DMS114 treated with DMSO at 0.1 percent for 48 hours (cell line): ENCODE data around the gene PASK.

Experiments
- DNase-seq: peaks from one replicate; lab custom pipeline; 2025; ENCODE audit not compliant: unreplicated experiment; lab: John Stamatoyannopoulos, UW

Gene PASK

GRCh38 chr2:241149675-241149924, 328 bp upstream of the PASK start:
- no peak for DNase-seq

GRCh38 chr2:241148239-241148638, 1.0 kb downstream of the PASK start:
- DNase-seq: no peak

GRCh38 chr2:241147336-241147735, 1.9 kb downstream of the PASK start:
- no peak for DNase-seq

GRCh38 chr2:241146286-241146685, 3.0 kb downstream of the PASK start:
- DNase-seq: no peak

GRCh38 chr2:241142593-241142992, 6.7 kb downstream of the PASK start:
- no peak for DNase-seq

GRCh38 chr2:241142063-241142462, 7.2 kb downstream of the PASK start:
- no peak for DNase-seq

- no peak for DNase-seq
These were observed 8.0 kb downstream of the PASK start for GRCh38 chr2:241141214-241141770.

- no peak for DNase-seq
These were observed 8.8 kb downstream of the PASK start for GRCh38 chr2:241140445-241140840.

- no peak for DNase-seq
These were observed 9.5 kb downstream of the PASK start for GRCh38 chr2:241139531-241140444.

GRCh38 chr2:241138471-241138870, 10.8 kb downstream of the PASK start:
- DNase-seq: no peak

GRCh38 chr2:241137276-241138190, 11.7 kb downstream of the PASK start:
- no peak for DNase-seq

GRCh38 chr2:241136661-241137260, 12.5 kb downstream of the PASK start:
- DNase-seq: no peak

- DNase-seq: no peak
These were observed 13.1 kb downstream of the PASK start for GRCh38 chr2:241136191-241136590.

- DNase-seq: no peak
These were observed 13.5 kb downstream of the PASK start for GRCh38 chr2:241135737-241136136.

GRCh38 chr2:241134711-241135110, 14.6 kb downstream of the PASK start:
- no peak for DNase-seq

GRCh38 chr2:241133436-241133820, 15.8 kb downstream of the PASK start:
- no peak for DNase-seq

GRCh38 chr2:241132538-241133435, 16.5 kb downstream of the PASK start:
- DNase-seq: no peak

GRCh38 chr2:241131531-241131930, 17.7 kb downstream of the PASK start:
- DNase-seq: no peak

- DNase-seq: no peak
These were observed 19.0 kb downstream of the PASK start for GRCh38 chr2:241130316-241130715.

GRCh38 chr2:241129086-241129871, 20.0 kb downstream of the PASK start:
- DNase-seq: no peak
